HFF-Myc (cell line): Measurements from ENCODE around the gene HTR7.

Experiments used
- DNase-seq: peaks from one replicate; pipeline ENCODE4 v3.0.0-alpha.2; 2011; ENCODE audit warnings: low read depth; ENCODE audit errors: extremely low read depth
- H3K4me3 ChIP-seq: replicated peaks from 2 replicates; pipeline ENCODE4 v1.5.1; 2011; ENCODE audit warnings: low read depth, mild to moderate bottlenecking, control low read depth, low read length
- CTCF ChIP-seq: IDR thresholded peaks from 2 replicates; pipeline ENCODE4 v1.5.1; 2012; ENCODE audit warnings: mild to moderate bottlenecking, low read depth, low read length, control low read depth; ENCODE audit errors: missing control alignments

HTR7 gene

GRCh38 chr10:90859321-90859751, 1.5 kb upstream of the HTR7 start:
- TF ChIP-seq CTCF: no peak
- no peak overlapping the region for H3K4me3 ChIP-seq
- no peak for DNase-seq

- peak overlapping the region; percentile 53 for H3K4me3 ChIP-seq
- TF ChIP-seq CTCF: no peak
- no peak for DNase-seq
Measured at GRCh38 chr10:90858461-90858968, 676 bp upstream of the HTR7 start.

GRCh38 chr10:90856964-90857634, 740 bp downstream of the HTR7 start:
- TF ChIP-seq CTCF: no peak
- no peak for DNase-seq
- peak overlapping the region; percentile 53 for H3K4me3 ChIP-seq

- H3K4me3 ChIP-seq: no peak overlapping the region
- no peak for TF ChIP-seq CTCF
- DNase-seq: no peak
Measured at GRCh38 chr10:90856261-90856660, 1.6 kb downstream of the HTR7 start.

GRCh38 chr10:90855126-90855525, 2.7 kb downstream of the HTR7 start:
- H3K4me3 ChIP-seq: no peak overlapping the region
- DNase-seq: no peak
- no peak for TF ChIP-seq CTCF

GRCh38 chr10:90849956-90850749, 7.7 kb downstream of the HTR7 start:
- no peak for DNase-seq
- H3K4me3 ChIP-seq: no peak overlapping the region
- TF ChIP-seq CTCF: no peak
